GM23248 (cell line): Measurements from ENCODE around the gene TTC32. TPM values are rescaled to one million over a fixed set of nuclear protein-coding genes. Genes with fewer than 3 reads are reported as not detected.

ENCODE experiments used
- DNase-seq: peaks from one replicate; pipeline ENCODE4 v3.0.0-alpha.2; 2015
- H2AFZ ChIP-seq: fragments of 200-600 bp; sonication (generic); 2 replicates; pipeline ENCODE4 v1.6.1; 2016; ENCODE audit warnings: antibody characterized with exemption
- H3F3A ChIP-seq: fragments of 200-600 bp; sonication (generic); 2 replicates; pipeline ENCODE4 v1.6.1; 2016; ENCODE audit warnings: mild to moderate bottlenecking, antibody characterized with exemption, mixed run types; ENCODE audit not compliant: insufficient read depth
- H3K27ac ChIP-seq: fragments of 200-600 bp; sonication (generic); 2 replicates; pipeline ENCODE4 v1.5.1; 2016; ENCODE audit warnings: mild to moderate bottlenecking
- H3K27me3 ChIP-seq: fragments of 200-600 bp; sonication (generic); replicated peaks from 2 replicates; pipeline ENCODE4 v1.6.1; 2016; ENCODE audit warnings: mild to moderate bottlenecking; ENCODE audit not compliant: insufficient read depth
- H3K36me3 ChIP-seq: fragments of 200-600 bp; sonication (generic); 2 replicates; pipeline ENCODE4 v1.6.1; 2016; ENCODE audit warnings: low read depth, mild to moderate bottlenecking
- H3K4me1 ChIP-seq: fragments of 200-600 bp; sonication (generic); 2 replicates; pipeline ENCODE4 v1.6.1; 2016; ENCODE audit warnings: mild to moderate bottlenecking; ENCODE audit not compliant: insufficient read depth
- H3K4me2 ChIP-seq: fragments of 200-600 bp; sonication (generic); one replicate; pipeline ENCODE4 v1.6.1; 2016; ENCODE audit warnings: mild to moderate bottlenecking; ENCODE audit not compliant: unreplicated experiment
- H3K4me3 ChIP-seq: fragments of 200-600 bp; sonication (generic); 2 replicates; pipeline ENCODE4 v1.5.1; 2016; ENCODE audit warnings: mild to moderate bottlenecking
- H3K79me2 ChIP-seq: fragments of 200-600 bp; sonication (generic); 2 replicates; pipeline ENCODE4 v1.6.1; 2016; ENCODE audit warnings: mild to moderate bottlenecking; ENCODE audit not compliant: insufficient read depth
- H3K9ac ChIP-seq: fragments of 200-600 bp; sonication (generic); 2 replicates; pipeline ENCODE4 v1.6.1; 2016; ENCODE audit warnings: mild to moderate bottlenecking
- H3K9me2 ChIP-seq: fragments of 200-600 bp; sonication (generic); 2 replicates; pipeline ENCODE4 v1.6.1; 2016; ENCODE audit warnings: mixed run types, mild to moderate bottlenecking, moderate library complexity; ENCODE audit not compliant: insufficient read depth
- H3K9me3 ChIP-seq: fragments of 200-600 bp; sonication (generic); one replicate; pipeline ENCODE4 v1.6.1; 2017; ENCODE audit warnings: low read depth
- H4K20me1 ChIP-seq: fragments of 200-600 bp; sonication (generic); 2 replicates; pipeline ENCODE4 v1.6.0; 2016; ENCODE audit not compliant: insufficient read depth
- EZH2 ChIP-seq: fragments of 200-600 bp; sonication (generic); IDR thresholded peaks from 2 replicates; pipeline ENCODE4 v1.6.1; 2018; ENCODE audit warnings: antibody characterized with exemption, mild to moderate bottlenecking; ENCODE audit not compliant: insufficient read depth, poor library complexity, severe bottlenecking
- EZH2phosphoT487 ChIP-seq: fragments of 200-600 bp; sonication (generic); IDR thresholded peaks from 2 replicates; pipeline ENCODE4 v1.6.1; 2018; ENCODE audit warnings: antibody characterized with exemption, moderate library complexity, mild to moderate bottlenecking, low read depth; ENCODE audit not compliant: insufficient read depth
- WGBS, 2 experiments: methylation state at CpG; one replicate each; pipeline ENCODE4 v1.1.6; 2015 to 2017; ENCODE audit warnings: low lambda C conversion rate in 2 of 2, low coverage in 1 of 2; ENCODE audit errors: missing lambda C conversion rate in 2 of 2; 5-methylcytosine and 5-hydroxymethylcytosine counted together
- in situ Hi-C: fragments of 300-500 bp; cut with MboI; formaldehyde crosslinking; loops from 2 replicates; pipeline ENCODE4 v1.15.0; 2020
- polyA plus RNA-seq: library from polyadenylated mRNA; unstranded; fragments of >200 nt; fragmentation: Nextera tagmentation; extraction: Ambion mirVana; gene quantifications from 2 replicates; pipeline ENCODE4 v1.2.1, GENCODE V29; 2016
- total RNA-seq: library from RNA; depleted of rRNA; stranded (reverse); fragments of >200 nt; shearing (Covaris generic); gene quantifications from 2 replicates; pipeline ENCODE4 v1.2.3, GENCODE V29; 2014

The TTC32 gene
- total and polyA plus RNA-seq, 2 experiments from 2014 or later: 1.5 to 6.8 TPM

DNA sequence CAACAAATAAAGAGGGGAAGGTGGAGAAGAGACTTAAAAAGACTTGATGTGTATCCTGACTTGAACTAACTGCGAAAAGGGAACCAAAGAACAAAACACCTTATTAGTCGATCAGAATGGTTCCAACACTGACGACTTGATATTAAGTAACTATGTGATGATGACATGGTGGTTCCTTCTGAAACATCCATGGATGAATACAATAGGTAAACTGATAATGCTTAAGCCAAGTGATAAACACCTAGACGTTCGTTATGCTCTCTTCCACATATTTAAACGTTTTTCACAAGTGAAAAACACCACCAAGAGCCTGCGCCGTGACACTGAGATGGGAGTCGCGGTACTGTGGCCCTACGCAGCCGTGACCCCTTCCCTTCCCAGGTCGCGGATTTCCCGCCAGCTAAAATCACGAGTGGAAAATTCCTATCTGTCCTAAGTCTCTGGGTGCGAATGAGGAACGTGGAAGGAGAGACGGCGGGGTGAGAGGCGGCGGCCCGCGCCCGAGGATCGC, 797 bp downstream of the TTC32 start:
- no peak for TF ChIP-seq EZH2
- no peak for TF ChIP-seq EZH2phosphoT487
- Histone ChIP-seq H3K27ac (peak overlapping the region; percentile 95), H3K27me3 (no peaks in the 10 kb centered on the region), H3K4me1 (peaks cover 42% of the 10 kb centered on the region), H3K4me3 (peak overlapping the region; percentile 92), H4K20me1 (no peaks in the 10 kb centered on the region), H3K9ac (peak overlapping the region; percentile 99), H3K36me3 (no peaks in the 10 kb centered on the region), H3F3A (peaks cover 19% of the 10 kb centered on the region; the same call in 1 of the 2 replicates), H3K9me2 (no peaks in the 10 kb centered on the region), H2AFZ (peak overlapping the region; percentile 97), H3K4me2 (peak overlapping the region; percentile 99), H3K79me2 (peaks cover 53% of the 10 kb centered on the region), H3K9me3 (no peaks in the 10 kb centered on the region)
- WGBS, 2 experiments: 0 to 1% methylated on average over 25 to 26 of the region's 26 CpGs
- peak; percentile 53 for DNase-seq
- in situ Hi-C loops: no loop called here

DNA sequence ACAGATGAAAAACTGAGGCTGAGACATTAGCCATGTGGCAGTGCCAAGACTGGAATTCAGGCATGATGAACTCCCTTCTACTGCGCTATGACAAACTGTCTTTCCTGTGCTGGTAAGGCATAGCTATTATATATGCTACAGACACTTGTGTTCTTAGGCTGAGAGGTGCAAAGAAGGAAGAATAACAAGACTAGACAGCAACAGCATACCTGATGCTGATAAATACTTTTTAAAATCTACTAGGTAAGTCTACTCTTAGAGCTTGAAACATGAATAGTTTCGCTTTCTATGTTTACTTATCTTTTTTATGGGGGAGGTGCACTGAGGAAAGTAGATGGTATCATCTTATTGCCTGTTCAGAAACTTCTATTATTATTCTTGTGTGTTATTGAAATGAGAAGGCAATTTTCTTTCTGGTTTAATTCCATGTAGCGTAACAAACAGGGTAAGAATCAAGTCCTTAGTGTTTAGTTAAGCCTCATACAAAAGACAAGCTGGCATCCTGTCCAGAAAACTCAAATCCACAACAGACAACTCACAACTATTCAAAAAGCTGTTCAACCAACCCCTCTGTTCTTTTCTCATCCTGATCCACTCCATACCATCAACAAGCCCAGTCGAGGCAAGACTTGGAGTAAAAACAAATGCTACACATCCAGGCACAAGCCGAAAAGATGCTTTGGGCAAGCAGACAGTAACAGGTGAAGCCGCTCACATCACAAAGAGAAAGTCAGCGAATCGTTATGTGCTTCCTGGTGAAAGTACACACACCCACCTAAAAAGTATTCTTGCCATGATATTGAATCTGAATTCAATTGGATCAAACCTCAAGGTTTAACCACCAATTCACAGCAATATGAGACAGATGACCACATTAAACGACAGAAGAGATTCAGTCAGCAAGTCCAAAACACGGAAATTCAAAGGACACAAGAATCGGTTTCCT, 1.5 kb downstream of the TTC32 start:
- Histone ChIP-seq H4K20me1 (no peaks in the 10 kb centered on the region), H3K9ac (peak overlapping the region; percentile 99), H3K4me2 (peak overlapping the region; percentile 99), H3K36me3 (no peaks in the 10 kb centered on the region), H3K79me2 (peaks cover 61% of the 10 kb centered on the region), H3K27ac (peak overlapping the region; percentile 95), H3F3A (peaks cover 19% of the 10 kb centered on the region; the same call in 1 of the 2 replicates), H3K9me2 (no peaks in the 10 kb centered on the region), H3K4me3 (peak overlapping the region; percentile 92), H3K9me3 (no peaks in the 10 kb centered on the region), H2AFZ (peak overlapping the region; percentile 97), H3K4me1 (peaks cover 48% of the 10 kb centered on the region), H3K27me3 (no peaks in the 10 kb centered on the region)
- DNase-seq: peak; percentile 41
- 20% methylated on average over 11 of the region's 11 CpGs for WGBS, 2 experiments
- in situ Hi-C loops: no loop called here
- TF ChIP-seq EZH2phosphoT487 (no peak), EZH2 (no peak)

DNA sequence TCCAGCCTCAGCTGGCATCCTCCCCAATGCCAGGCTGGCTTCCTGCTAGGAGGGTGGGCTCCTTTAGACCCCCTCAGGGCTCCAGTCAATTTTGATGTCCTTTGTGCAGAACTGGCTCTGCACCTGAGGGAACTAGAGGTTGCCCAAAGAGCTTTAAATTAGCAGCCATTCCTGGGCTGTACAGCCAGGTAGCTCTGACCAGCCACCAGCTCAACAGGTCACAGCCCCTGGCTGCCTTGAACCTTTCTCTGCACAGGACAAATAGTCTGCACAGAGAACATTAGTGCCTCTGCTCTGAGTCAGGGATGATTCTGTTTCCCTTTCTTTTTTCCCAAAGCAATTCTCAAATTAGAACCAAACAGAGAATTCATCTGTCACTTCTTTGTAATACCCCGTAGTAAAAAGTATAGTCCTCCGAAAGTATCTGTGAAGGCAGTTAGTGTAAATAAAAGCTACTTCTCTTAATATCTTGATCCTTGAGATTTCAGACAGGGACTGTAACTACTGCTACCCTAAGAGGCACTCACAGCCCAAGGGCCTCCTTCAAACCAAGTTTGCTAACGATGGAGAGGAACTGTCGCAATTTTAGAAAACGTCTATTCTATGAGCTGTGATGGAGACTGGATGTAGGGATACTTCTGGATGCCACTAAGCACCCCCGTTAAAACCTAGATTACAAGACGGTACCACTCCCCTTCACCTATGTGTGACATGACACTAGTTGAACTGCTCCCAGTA, 3.0 kb downstream of the TTC32 start:
- in situ Hi-C loops: no loop called here
- peak overlapping the region; percentile 46 for H3K4me3 ChIP-seq
- no peaks in the 10 kb centered on the region for H4K20me1 ChIP-seq
- no peaks in the 10 kb centered on the region for H3K9me2 ChIP-seq
- TF ChIP-seq EZH2phosphoT487 (no peak), EZH2 (no peak)
- peaks cover 19% of the 10 kb centered on the region; the same call in 1 of the 2 replicates for H3F3A ChIP-seq
- peak overlapping the region; percentile 30 for H2AFZ ChIP-seq
- 16 to 20% methylated on average over 7 of the region's 7 CpGs for WGBS, 2 experiments
- peak; percentile 45 for DNase-seq
- H3K79me2 ChIP-seq: peaks cover 76% of the 10 kb centered on the region
- H3K9ac ChIP-seq: peak overlapping the region; percentile 41
- H3K27me3 ChIP-seq: no peaks in the 10 kb centered on the region
- peaks cover 50% of the 10 kb centered on the region for H3K4me1 ChIP-seq
- peak overlapping the region; percentile 37 for H3K27ac ChIP-seq
- no peaks in the 10 kb centered on the region for H3K9me3 ChIP-seq
- peak overlapping the region; percentile 99 for H3K4me2 ChIP-seq
- H3K36me3 ChIP-seq: no peaks in the 10 kb centered on the region

DNA sequence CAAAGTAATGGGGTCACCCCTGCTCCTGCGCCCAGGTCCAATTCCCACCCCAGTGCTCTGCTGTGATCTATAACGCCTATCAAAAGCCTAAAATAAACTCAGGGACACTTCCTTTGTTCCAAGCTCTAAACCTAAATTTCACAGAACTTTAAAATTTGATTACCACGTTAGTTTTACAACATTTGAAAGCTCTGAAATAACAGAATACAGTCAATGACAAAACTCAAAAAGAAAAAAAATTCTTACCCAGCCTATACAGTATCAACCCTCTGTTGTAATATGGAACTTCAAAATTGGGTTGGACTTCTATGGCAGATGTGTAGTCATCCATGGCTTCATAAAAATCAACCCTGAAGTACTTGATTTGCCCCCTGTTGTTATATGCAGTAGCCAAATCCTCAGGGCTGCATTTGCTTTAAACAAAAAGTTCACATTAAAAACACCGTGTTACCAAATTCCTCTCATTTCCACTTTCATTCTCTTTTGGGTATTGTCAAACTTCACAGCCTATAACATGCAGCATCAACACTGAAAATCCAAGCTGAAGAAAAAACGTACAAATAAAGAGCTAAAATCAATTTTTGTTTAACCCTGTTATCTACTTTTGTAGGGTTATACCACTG, 4.0 kb downstream of the TTC32 start:
- 48 to 53% methylated on average over 5 of the region's 5 CpGs for WGBS, 2 experiments
- in situ Hi-C loops: no loop called here
- H3K9me2 ChIP-seq: no peaks in the 10 kb centered on the region
- no peaks in the 10 kb centered on the region for H4K20me1 ChIP-seq
- H2AFZ ChIP-seq: peak overlapping the region; percentile 28; the same call in 1 of the 2 replicates
- no peaks in the 10 kb centered on the region for H3K9me3 ChIP-seq
- DNase-seq: peak; percentile 14
- peak overlapping the region; percentile 41; the same call in 1 of the 2 replicates for H3K9ac ChIP-seq
- no peaks in the 10 kb centered on the region for H3K27me3 ChIP-seq
- TF ChIP-seq EZH2 (no peak), EZH2phosphoT487 (no peak)
- no peaks in the 10 kb centered on the region for H3K36me3 ChIP-seq
- peaks cover 49% of the 10 kb centered on the region for H3K4me1 ChIP-seq
- peak overlapping the region; percentile 99 for H3K4me2 ChIP-seq
- peaks cover 22% of the 10 kb centered on the region; the same call in 1 of the 2 replicates for H3F3A ChIP-seq
- H3K79me2 ChIP-seq: peaks cover 86% of the 10 kb centered on the region
- no peak overlapping the region for H3K27ac ChIP-seq
- H3K4me3 ChIP-seq: peak overlapping the region; percentile 46
